MCF 10A (cell line): ENCODE results near the gene WDPCP. TPM values are rescaled to one million over a fixed set of nuclear protein-coding genes. Genes with fewer than 3 reads are reported as not detected.
"Not testable (repeated sequence)": the region's sequence is repeated elsewhere in the genome, so short reads cannot be mapped to it uniquely, and the experiment has no call there.

Experiments
- BruUV-seq: library from RNA; stranded (reverse); fragments of 400-500 nt; replicated peaks from 2 replicates; lab custom pipeline; 2021; lab: Mats Ljungman, UMichigan
- CTCF ChIA-PET: fragments of 300-600 bp; sonication (Branson Sonifier 250); formaldehyde crosslinking; extraction: SDS; loops from one replicate; lab custom pipeline; 2021; ENCODE audit warnings: antibody characterized with exemption, inconsistent platforms; lab: Yijun Ruan, JAX
- POLR2A ChIA-PET: fragments of 300-600, 350-650 bp; sonication (Branson Sonifier 250); formaldehyde crosslinking; extraction: SDS; loops from one replicate; lab custom pipeline; 2020; ENCODE audit warnings: antibody characterized with exemption, inconsistent platforms; lab: Yijun Ruan, JAX
- DNase-seq: peaks from one replicate; pipeline ENCODE4 v3.0.0-alpha.2; 2018; ENCODE audit not compliant: unreplicated experiment
- H3K27ac Mint-ChIP-seq: one replicate; pipeline ENCODE4 v1.8.0; 2022; ENCODE audit warnings: mild to moderate bottlenecking, low read depth, mixed read lengths; ENCODE audit not compliant: unreplicated experiment
- H3K27me3 Mint-ChIP-seq: one replicate; pipeline ENCODE4 v1.8.0; 2022; ENCODE audit warnings: mixed read lengths; ENCODE audit not compliant: insufficient read depth, unreplicated experiment
- H3K36me3 Mint-ChIP-seq: one replicate; pipeline ENCODE4 v1.8.0; 2022; ENCODE audit warnings: mild to moderate bottlenecking, moderate library complexity, mixed read lengths; ENCODE audit not compliant: insufficient read depth, unreplicated experiment
- H3K4me1 Mint-ChIP-seq: one replicate; pipeline ENCODE4 v1.8.0; 2022; ENCODE audit warnings: mixed read lengths; ENCODE audit not compliant: insufficient read depth, unreplicated experiment
- H3K4me3 Mint-ChIP-seq: one replicate; pipeline ENCODE4 v1.8.0; 2022; ENCODE audit warnings: mild to moderate bottlenecking, moderate library complexity, mixed read lengths; ENCODE audit not compliant: unreplicated experiment
- H3K9me3 Mint-ChIP-seq: one replicate; pipeline ENCODE4 v1.8.0; 2022; ENCODE audit warnings: mixed read lengths; ENCODE audit not compliant: unreplicated experiment
- intact Hi-C: fragments of 100-400 bp; cut with micrococcal nuclease; formaldehyde crosslinking; loops from 2 replicates; pipeline ENCODE4 v1.14.1; 2022
- total RNA-seq: library from RNA; stranded (reverse); gene quantifications from 2 replicates; pipeline ENCODE4 v1.2.3, GENCODE V29; 2022
- TF ChIP-seq, protein P1 (sequence below): fragments of 200-600 bp; IDR thresholded peaks from one replicate; pipeline ENCODE4 v1.8.0; 2022; ENCODE audit warnings: antibody characterized with exemption, mild to moderate bottlenecking; ENCODE audit not compliant: unreplicated experiment

Gene WDPCP
- total RNA-seq, 1 experiment from 2014 or later, result 6.9 TPM

DNA sequence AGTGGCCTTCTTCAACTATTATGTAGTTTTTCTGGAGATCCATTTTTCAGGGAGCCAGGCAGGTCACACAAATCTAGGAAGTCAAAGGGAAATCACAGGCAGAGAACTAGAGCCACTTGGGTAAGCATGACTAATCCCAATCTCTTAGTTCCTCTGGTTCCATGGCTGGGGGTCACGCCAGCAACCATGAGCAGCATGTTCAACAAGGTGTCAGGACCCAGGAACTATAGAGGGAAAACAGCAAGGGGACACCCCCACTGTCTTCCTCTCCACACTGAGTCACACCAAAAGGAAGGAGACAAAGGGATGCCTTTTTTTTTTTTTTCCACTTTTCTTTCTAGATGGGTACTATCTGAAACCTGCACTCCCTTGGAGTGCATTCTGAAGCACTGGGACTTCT is 286.8 kb downstream of the WDPCP start:
- peak; percentile 11 for DNase-seq
- no peaks in the 10 kb centered on the region for H3K4me1 Mint-ChIP-seq
- intact Hi-C loops, result no loop called here
- TF ChIP-seq, protein P1, sequence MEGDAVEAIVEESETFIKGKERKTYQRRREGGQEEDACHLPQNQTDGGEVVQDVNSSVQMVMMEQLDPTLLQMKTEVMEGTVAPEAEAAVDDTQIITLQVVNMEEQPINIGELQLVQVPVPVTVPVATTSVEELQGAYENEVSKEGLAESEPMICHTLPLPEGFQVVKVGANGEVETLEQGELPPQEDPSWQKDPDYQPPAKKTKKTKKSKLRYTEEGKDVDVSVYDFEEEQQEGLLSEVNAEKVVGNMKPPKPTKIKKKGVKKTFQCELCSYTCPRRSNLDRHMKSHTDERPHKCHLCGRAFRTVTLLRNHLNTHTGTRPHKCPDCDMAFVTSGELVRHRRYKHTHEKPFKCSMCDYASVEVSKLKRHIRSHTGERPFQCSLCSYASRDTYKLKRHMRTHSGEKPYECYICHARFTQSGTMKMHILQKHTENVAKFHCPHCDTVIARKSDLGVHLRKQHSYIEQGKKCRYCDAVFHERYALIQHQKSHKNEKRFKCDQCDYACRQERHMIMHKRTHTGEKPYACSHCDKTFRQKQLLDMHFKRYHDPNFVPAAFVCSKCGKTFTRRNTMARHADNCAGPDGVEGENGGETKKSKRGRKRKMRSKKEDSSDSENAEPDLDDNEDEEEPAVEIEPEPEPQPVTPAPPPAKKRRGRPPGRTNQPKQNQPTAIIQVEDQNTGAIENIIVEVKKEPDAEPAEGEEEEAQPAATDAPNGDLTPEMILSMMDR, result no peak
- no peak overlapping the region for H3K27ac Mint-ChIP-seq
- no TSS peak for BruUV-seq
- ChIA-PET CTCF (no interaction called here), POLR2A (no interaction called here)
- no peaks in the 10 kb centered on the region for H3K36me3 Mint-ChIP-seq
- H3K4me3 Mint-ChIP-seq, result no peak overlapping the region
- H3K9me3 Mint-ChIP-seq, result peaks cover 10% of the 10 kb centered on the region
- H3K27me3 Mint-ChIP-seq, result no peaks in the 10 kb centered on the region

- intact Hi-C loops, result no loop called here
- BruUV-seq, result no TSS peak
- Mint-ChIP-seq H3K9me3 (peaks cover 8% of the 10 kb centered on the region), H3K36me3 (no peaks in the 10 kb centered on the region), H3K4me1 (no peaks in the 10 kb centered on the region), H3K27ac (no peak overlapping the region), H3K4me3 (no peak overlapping the region), H3K27me3 (no peaks in the 10 kb centered on the region)
- no peak for DNase-seq
- TF ChIP-seq, protein P1, result no peak
- ChIA-PET CTCF (interaction anchor here (0.6 kb wide), 1 partner anchor 154 kb away, joined by 3 read pairs; no protein-coding TSS in a partner anchor), POLR2A (no interaction called here)
Measured at GRCh38 chr2:63300835-63301234, 287.4 kb downstream of the WDPCP start.

GRCh38 chr2:63287956-63288355 is 300.3 kb downstream of the WDPCP start:
- Mint-ChIP-seq H3K36me3 (peaks cover 4% of the 10 kb centered on the region), H3K4me1 (no peaks in the 10 kb centered on the region), H3K4me3 (no peak overlapping the region), H3K9me3 (peaks cover 29% of the 10 kb centered on the region), H3K27me3 (no peaks in the 10 kb centered on the region), H3K27ac (no peak overlapping the region)
- ChIA-PET CTCF (no interaction called here), POLR2A (no interaction called here)
- TF ChIP-seq, protein P1, result no peak
- no TSS peak for BruUV-seq
- intact Hi-C loops, result no loop called here
- no peak for DNase-seq

DNA sequence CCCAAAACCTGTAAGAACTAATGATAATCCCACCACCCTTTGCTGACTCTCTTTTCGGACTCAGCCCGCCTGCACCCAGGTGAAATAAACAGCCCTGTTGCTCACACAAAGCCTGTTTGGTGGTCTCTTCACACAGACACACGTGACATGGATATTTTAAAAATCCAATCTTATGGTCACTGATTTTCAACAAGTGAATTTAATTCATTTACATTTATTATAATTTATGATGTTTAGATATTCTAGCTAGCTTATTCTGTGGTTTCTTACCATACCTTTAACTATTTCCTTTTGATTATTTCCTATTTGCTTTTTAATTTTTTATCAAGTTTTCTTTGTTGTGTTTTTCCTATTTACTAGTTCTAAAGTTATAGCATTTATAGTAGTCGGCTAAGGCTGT is 301.8 kb downstream of the WDPCP start:
- POLR2A ChIA-PET, H3K36me3 Mint-ChIP-seq, H3K4me3 Mint-ChIP-seq, H3K4me1 Mint-ChIP-seq, BruUV-seq, DNase-seq, H3K27ac Mint-ChIP-seq, H3K27me3 Mint-ChIP-seq, CTCF ChIA-PET, intact Hi-C loops: not testable (repeated sequence)
- H3K9me3 Mint-ChIP-seq, result peaks cover 29% of the 10 kb centered on the region

GRCh38 chr2:63283273-63283672 is 305.0 kb downstream of the WDPCP start:
- TF ChIP-seq, protein P1, result no peak

More at GRCh38 chr2:63283273-63283672, 305.0 kb downstream of the WDPCP start:
- intact Hi-C loops, result no loop called here
- peaks cover 38% of the 10 kb centered on the region for H3K9me3 Mint-ChIP-seq
- DNase-seq, result no peak
- peaks cover 4% of the 10 kb centered on the region for H3K36me3 Mint-ChIP-seq
- H3K4me1 Mint-ChIP-seq, result no peaks in the 10 kb centered on the region
- CTCF ChIA-PET, result no interaction called here
- no peak overlapping the region for H3K4me3 Mint-ChIP-seq
- no peaks in the 10 kb centered on the region for H3K27me3 Mint-ChIP-seq
- H3K27ac Mint-ChIP-seq, result no peak overlapping the region
- BruUV-seq, result no TSS peak
- POLR2A ChIA-PET, result no interaction called here
